MM.1S (cell line): Measurements from ENCODE around the gene FOXO1.

Source experiments
- DNase-seq: peaks from one replicate; pipeline ENCODE4 v3.0.0-alpha.2; 2015
- H2AFZ ChIP-seq: fragments of 300-600 bp; sonication (generic); 2 replicates; pipeline ENCODE4 v1.6.0; 2016; ENCODE audit warnings: antibody characterized with exemption, low read length
- H3F3A ChIP-seq: fragments of 300-600 bp; sonication (generic); 2 replicates; pipeline ENCODE4 v1.6.1; 2016; ENCODE audit warnings: mild to moderate bottlenecking, antibody characterized with exemption, low read length, moderate library complexity, mixed read lengths; ENCODE audit not compliant: insufficient read depth
- H3K27ac ChIP-seq: fragments of 300-600 bp; sonication (generic); 2 replicates; pipeline ENCODE4 v1.5.1; 2016; ENCODE audit warnings: mild to moderate bottlenecking, low read length
- H3K27me3 ChIP-seq: fragments of 300-600 bp; sonication (generic); replicated peaks from 2 replicates; pipeline ENCODE4 v1.6.0; 2016; ENCODE audit warnings: low read length; ENCODE audit not compliant: insufficient read depth
- H3K36me3 ChIP-seq: fragments of 300-600 bp; sonication (generic); replicated peaks from 2 replicates; pipeline ENCODE4 v1.6.1; 2016; ENCODE audit warnings: mild to moderate bottlenecking, low read length, mixed read lengths; ENCODE audit not compliant: insufficient read depth
- H3K4me1 ChIP-seq: fragments of 300-600 bp; sonication (generic); 2 replicates; pipeline ENCODE4 v1.6.1; 2016; ENCODE audit warnings: low read length, mixed read lengths
- H3K4me2 ChIP-seq: fragments of 300-600 bp; sonication (generic); 2 replicates; pipeline ENCODE4 v1.6.0; 2016; ENCODE audit warnings: low read depth, low read length
- H3K4me3 ChIP-seq: fragments of 300-600 bp; sonication (generic); 2 replicates; pipeline ENCODE4 v1.5.1; 2016; ENCODE audit warnings: low read length, mixed read lengths
- H3K79me2 ChIP-seq: fragments of 300-600 bp; sonication (generic); 2 replicates; pipeline ENCODE4 v1.6.1; 2016; ENCODE audit warnings: mixed run types, low read length, mixed read lengths
- H3K9ac ChIP-seq: fragments of 300-600 bp; sonication (generic); 2 replicates; pipeline ENCODE4 v1.6.1; 2016; ENCODE audit warnings: low read length, mixed read lengths
- H3K9me2 ChIP-seq: fragments of 300-600 bp; sonication (generic); replicated peaks from 2 replicates; pipeline ENCODE4 v1.6.1; 2016; ENCODE audit warnings: mild to moderate bottlenecking, low read length, mixed read lengths; ENCODE audit not compliant: insufficient read depth
- H3K9me3 ChIP-seq: fragments of 300-600 bp; sonication (generic); replicated peaks from 2 replicates; pipeline ENCODE4 v1.6.1; 2016; ENCODE audit warnings: mild to moderate bottlenecking, low read length, mixed read lengths; ENCODE audit not compliant: insufficient read depth
- H4K20me1 ChIP-seq: fragments of 300-600 bp; sonication (generic); 2 replicates; pipeline ENCODE4 v1.6.1; 2016; ENCODE audit warnings: mild to moderate bottlenecking, low read length, moderate library complexity, mixed read lengths; ENCODE audit not compliant: insufficient read depth
- EZH2 ChIP-seq: fragments of 300-600 bp; sonication (generic); optimal IDR thresholded peaks from 2 replicates; pipeline ENCODE3; 2017; ENCODE audit warnings: low read depth, mild to moderate bottlenecking, antibody characterized with exemption, low read length, mixed read lengths
- EZH2phosphoT487 ChIP-seq: fragments of 300-600 bp; sonication (generic); IDR thresholded peaks from 2 replicates; pipeline ENCODE4 v1.6.1; 2018; ENCODE audit warnings: antibody characterized with exemption, low read length
- TF ChIP-seq, protein P1 (sequence below): fragments of 300-600 bp; sonication (generic); IDR thresholded peaks from 2 replicates; pipeline ENCODE4 v1.5.1; 2016; ENCODE audit warnings: antibody characterized with exemption, low read length, mixed read lengths

The FOXO1 gene

DNA sequence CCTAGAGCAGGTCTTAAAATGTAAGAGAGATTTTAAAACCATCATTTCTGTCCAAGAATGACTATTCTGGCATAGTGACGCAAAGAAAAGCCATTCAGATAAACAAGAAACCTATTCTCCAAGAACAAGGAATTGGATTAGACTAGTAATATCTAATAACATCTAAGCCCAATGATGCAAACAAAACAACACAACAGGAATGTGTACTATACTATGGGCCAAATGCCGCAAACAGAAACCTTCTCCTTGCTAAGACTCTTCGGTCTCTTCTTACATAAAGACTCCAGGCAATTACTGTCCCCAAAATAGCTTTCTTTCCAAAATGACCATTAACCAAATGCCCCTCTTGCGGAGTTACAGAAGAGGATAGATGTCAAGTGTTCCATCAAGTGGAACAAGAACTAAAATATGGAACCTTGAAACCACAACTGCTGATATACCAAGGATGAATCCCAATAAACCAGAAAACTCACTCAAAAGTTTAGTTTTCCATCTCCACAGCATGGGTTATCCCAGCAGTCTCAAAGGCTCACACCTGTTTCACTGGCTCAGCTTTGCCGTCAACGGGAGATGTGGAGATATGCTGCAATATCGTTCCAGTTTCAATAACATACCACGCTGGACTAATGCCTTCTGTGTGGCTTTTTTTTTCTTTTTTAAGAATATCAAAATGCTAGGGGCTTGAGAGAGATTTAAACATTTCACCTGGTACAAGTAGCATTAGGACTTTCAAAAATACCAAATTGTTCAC, 76.2 kb downstream of the FOXO1 start:
- no peaks in the 10 kb centered on the region for H4K20me1 ChIP-seq
- H3K9me2 ChIP-seq, result no peaks in the 10 kb centered on the region
- H3K4me2 ChIP-seq, result peak overlapping the region; percentile 82
- no peaks in the 10 kb centered on the region for H3K36me3 ChIP-seq
- H3K4me3 ChIP-seq, result peak overlapping the region; percentile 37; the same call in 1 of the 2 replicates
- peaks cover 15% of the 10 kb centered on the region for H3K4me1 ChIP-seq
- peak overlapping the region; percentile 84; the same call in 1 of the 2 replicates for H3K27ac ChIP-seq
- no peak overlapping the region for H2AFZ ChIP-seq
- peaks cover 13% of the 10 kb centered on the region; the same call in 1 of the 2 replicates for H3F3A ChIP-seq
- no peaks in the 10 kb centered on the region for H3K27me3 ChIP-seq
- DNase-seq, result no peak
- TF ChIP-seq EZH2phosphoT487 (no peak), EZH2 (no peak)
- TF ChIP-seq, protein P1, sequence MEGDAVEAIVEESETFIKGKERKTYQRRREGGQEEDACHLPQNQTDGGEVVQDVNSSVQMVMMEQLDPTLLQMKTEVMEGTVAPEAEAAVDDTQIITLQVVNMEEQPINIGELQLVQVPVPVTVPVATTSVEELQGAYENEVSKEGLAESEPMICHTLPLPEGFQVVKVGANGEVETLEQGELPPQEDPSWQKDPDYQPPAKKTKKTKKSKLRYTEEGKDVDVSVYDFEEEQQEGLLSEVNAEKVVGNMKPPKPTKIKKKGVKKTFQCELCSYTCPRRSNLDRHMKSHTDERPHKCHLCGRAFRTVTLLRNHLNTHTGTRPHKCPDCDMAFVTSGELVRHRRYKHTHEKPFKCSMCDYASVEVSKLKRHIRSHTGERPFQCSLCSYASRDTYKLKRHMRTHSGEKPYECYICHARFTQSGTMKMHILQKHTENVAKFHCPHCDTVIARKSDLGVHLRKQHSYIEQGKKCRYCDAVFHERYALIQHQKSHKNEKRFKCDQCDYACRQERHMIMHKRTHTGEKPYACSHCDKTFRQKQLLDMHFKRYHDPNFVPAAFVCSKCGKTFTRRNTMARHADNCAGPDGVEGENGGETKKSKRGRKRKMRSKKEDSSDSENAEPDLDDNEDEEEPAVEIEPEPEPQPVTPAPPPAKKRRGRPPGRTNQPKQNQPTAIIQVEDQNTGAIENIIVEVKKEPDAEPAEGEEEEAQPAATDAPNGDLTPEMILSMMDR, result no peak
- H3K9ac ChIP-seq, result no peak overlapping the region
- H3K79me2 ChIP-seq, result peaks cover 64% of the 10 kb centered on the region
- no peaks in the 10 kb centered on the region for H3K9me3 ChIP-seq

- peaks cover 67% of the 10 kb centered on the region for H3K79me2 ChIP-seq
- H3K4me3 ChIP-seq, result peak overlapping the region; percentile 37; the same call in 1 of the 2 replicates
Observed at GRCh38 chr13:40589285-40590109, 76.9 kb downstream of the FOXO1 start.

DNA sequence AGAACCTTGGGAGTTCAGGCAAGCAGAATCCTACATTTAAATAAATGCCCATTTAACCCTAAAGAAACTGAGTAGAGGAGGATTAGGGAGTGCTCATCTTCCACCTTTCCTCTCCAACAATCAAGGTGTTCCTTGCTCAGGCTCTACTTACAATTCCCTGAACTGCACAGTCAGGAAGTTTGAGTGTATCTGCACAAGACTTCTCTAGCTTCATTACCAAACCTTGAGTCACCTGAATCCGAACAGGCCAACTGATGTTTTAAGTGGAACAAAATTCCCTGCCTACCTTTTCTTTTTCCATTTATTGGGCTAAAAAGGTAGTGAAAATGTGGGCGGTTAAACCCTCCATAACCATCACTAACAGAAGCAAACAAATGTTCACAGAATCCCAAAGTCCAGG, 78.3 kb downstream of the FOXO1 start:
- peaks cover 55% of the 10 kb centered on the region for H3K79me2 ChIP-seq
- no peak overlapping the region for H3K4me2 ChIP-seq
- no peaks in the 10 kb centered on the region for H3K9me3 ChIP-seq
- H4K20me1 ChIP-seq, result no peaks in the 10 kb centered on the region
- no peaks in the 10 kb centered on the region for H3K36me3 ChIP-seq
- no peak overlapping the region for H3K27ac ChIP-seq
- TF ChIP-seq, protein P1, result no peak
- no peak for TF ChIP-seq EZH2phosphoT487
- no peak for TF ChIP-seq EZH2
- no peaks in the 10 kb centered on the region for H3K9me2 ChIP-seq
- H3F3A ChIP-seq, result peaks cover 13% of the 10 kb centered on the region; the same call in 1 of the 2 replicates
- H3K9ac ChIP-seq, result no peak overlapping the region
- no peak overlapping the region for H2AFZ ChIP-seq
- no peak for DNase-seq
- H3K4me3 ChIP-seq, result no peak overlapping the region
- H3K27me3 ChIP-seq, result no peaks in the 10 kb centered on the region
- H3K4me1 ChIP-seq, result peaks cover 15% of the 10 kb centered on the region

More at GRCh38 chr13:40589285-40590109, 76.9 kb downstream of the FOXO1 start:
- H3K9ac ChIP-seq, result no peak overlapping the region
- TF ChIP-seq, protein P1, result no peak
- no peak for TF ChIP-seq EZH2phosphoT487
- TF ChIP-seq EZH2, result no peak
- peak overlapping the region; percentile 82 for H3K4me2 ChIP-seq
- H3K9me2 ChIP-seq, result no peaks in the 10 kb centered on the region
- peak overlapping the region; percentile 84; the same call in 1 of the 2 replicates for H3K27ac ChIP-seq
- H3K9me3 ChIP-seq, result no peaks in the 10 kb centered on the region
- H3F3A ChIP-seq, result peaks cover 13% of the 10 kb centered on the region; the same call in 1 of the 2 replicates
- H3K4me1 ChIP-seq, result peaks cover 15% of the 10 kb centered on the region
- H3K36me3 ChIP-seq, result no peaks in the 10 kb centered on the region
- no peaks in the 10 kb centered on the region for H3K27me3 ChIP-seq
- DNase-seq, result peak; percentile 40
- no peaks in the 10 kb centered on the region for H4K20me1 ChIP-seq
- no peak overlapping the region for H2AFZ ChIP-seq
